Type B pancreatic cell (in vitro differentiated cells): ENCODE measurements around the gene PMAIP1. TPM values are rescaled to one million over a fixed set of nuclear protein-coding genes. Genes with fewer than 3 reads are reported as not detected.

ENCODE experiments used
- DNase-seq: peaks from one replicate; pipeline ENCODE4 v3.0.0; 2021; ENCODE audit warnings: mixed read lengths; ENCODE audit not compliant: unreplicated experiment; ENCODE audit errors: extremely low spot score
- H3K27ac Mint-ChIP-seq: 2 replicates; pipeline ENCODE4 v1.8.0; 2021; ENCODE audit warnings: mild to moderate bottlenecking, mixed read lengths
- H3K27me3 Mint-ChIP-seq: 2 replicates; pipeline ENCODE4 v1.8.0; 2021; ENCODE audit warnings: mixed read lengths
- H3K36me3 Mint-ChIP-seq: 2 replicates; pipeline ENCODE4 v1.8.0; 2021; ENCODE audit warnings: mixed read lengths
- H3K4me1 Mint-ChIP-seq: one replicate; pipeline ENCODE4 v1.8.0; 2021; ENCODE audit warnings: mixed read lengths; ENCODE audit not compliant: unreplicated experiment
- H3K4me3 Mint-ChIP-seq: 2 replicates; pipeline ENCODE4 v1.8.0; 2021; ENCODE audit warnings: mild to moderate bottlenecking, mixed read lengths
- H3K9me3 Mint-ChIP-seq: 2 replicates; pipeline ENCODE4 v1.8.0; 2021; ENCODE audit warnings: mixed read lengths
- total RNA-seq: library from RNA; stranded (reverse); gene quantifications from 2 replicates; pipeline ENCODE4 v1.2.1, GENCODE V29; 2021; ENCODE audit warnings: low replicate concordance
- TF ChIP-seq, protein P1 (sequence below): fragments of 200-600 bp; sonication (generic); conservative IDR thresholded peaks from 2 replicates; pipeline ENCODE4 v1.5.0; 2021; ENCODE audit warnings: antibody characterized with exemption, mild to moderate bottlenecking

PMAIP1 gene
- total RNA-seq, 1 donor from 2014 or later: 16.5 TPM

DNA sequence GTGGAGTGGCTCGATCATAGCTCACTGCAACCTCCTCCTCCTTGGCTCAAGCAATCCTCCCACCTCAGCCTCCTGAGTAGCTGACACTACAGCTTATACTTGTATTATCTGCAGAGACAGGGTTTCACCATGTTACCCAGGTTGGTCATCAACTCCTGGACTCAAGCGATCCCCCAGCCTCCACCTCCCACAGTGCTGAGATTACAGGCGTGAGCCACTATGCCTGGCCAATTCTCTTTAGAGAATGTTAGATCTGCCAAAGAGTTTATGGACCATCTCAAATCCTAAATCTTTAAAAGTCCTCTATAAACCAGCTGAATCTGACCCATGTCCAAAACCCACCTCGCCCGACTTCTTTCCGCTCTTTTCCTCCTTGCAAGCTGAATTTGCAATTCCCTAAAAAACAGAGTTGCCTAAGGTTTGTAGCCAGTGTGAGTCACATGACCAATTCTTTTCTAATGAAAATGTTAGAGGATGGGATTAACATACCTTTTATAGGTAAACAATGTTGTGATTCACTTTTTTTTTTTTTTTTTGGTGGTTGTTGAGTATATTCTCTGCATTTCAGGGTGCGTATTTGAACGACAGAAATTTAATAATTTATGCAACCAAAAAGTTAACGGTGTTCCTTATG lies 2.4 kb upstream of the PMAIP1 start:
- TF ChIP-seq, protein P1, sequence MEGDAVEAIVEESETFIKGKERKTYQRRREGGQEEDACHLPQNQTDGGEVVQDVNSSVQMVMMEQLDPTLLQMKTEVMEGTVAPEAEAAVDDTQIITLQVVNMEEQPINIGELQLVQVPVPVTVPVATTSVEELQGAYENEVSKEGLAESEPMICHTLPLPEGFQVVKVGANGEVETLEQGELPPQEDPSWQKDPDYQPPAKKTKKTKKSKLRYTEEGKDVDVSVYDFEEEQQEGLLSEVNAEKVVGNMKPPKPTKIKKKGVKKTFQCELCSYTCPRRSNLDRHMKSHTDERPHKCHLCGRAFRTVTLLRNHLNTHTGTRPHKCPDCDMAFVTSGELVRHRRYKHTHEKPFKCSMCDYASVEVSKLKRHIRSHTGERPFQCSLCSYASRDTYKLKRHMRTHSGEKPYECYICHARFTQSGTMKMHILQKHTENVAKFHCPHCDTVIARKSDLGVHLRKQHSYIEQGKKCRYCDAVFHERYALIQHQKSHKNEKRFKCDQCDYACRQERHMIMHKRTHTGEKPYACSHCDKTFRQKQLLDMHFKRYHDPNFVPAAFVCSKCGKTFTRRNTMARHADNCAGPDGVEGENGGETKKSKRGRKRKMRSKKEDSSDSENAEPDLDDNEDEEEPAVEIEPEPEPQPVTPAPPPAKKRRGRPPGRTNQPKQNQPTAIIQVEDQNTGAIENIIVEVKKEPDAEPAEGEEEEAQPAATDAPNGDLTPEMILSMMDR: no peak
- H3K27me3 Mint-ChIP-seq: peaks cover 38% of the 10 kb centered on the region
- H3K4me3 Mint-ChIP-seq: no peak overlapping the region
- H3K9me3 Mint-ChIP-seq: no peaks in the 10 kb centered on the region
- H3K27ac Mint-ChIP-seq: no peak overlapping the region
- peaks cover 24% of the 10 kb centered on the region for H3K4me1 Mint-ChIP-seq
- DNase-seq: no peak
- H3K36me3 Mint-ChIP-seq: peaks cover 6% of the 10 kb centered on the region

DNA sequence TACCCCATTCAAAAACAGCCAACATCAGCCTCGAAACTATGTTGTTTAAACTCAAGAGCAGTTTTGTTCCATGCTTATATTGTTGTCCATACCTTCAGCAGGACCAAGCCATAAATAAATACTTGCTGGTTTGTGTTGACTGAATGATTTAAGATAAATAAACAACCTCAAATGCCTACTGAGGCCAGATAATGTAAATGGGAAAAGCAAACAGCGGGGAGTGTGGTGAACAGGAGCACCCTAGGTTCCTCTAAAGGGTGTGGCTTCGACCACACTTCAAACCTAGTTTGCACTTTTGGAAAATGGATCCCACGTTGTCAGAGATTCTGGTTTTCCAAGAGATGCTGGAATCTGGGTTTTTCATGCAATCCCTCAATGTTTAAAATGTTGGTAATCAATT lies 1.7 kb upstream of the PMAIP1 start:
- Mint-ChIP-seq H3K27me3 (peaks cover 41% of the 10 kb centered on the region), H3K4me3 (peak overlapping the region; percentile 94), H3K36me3 (peaks cover 12% of the 10 kb centered on the region), H3K9me3 (no peaks in the 10 kb centered on the region), H3K4me1 (peaks cover 30% of the 10 kb centered on the region), H3K27ac (no peak overlapping the region)
- no peak for DNase-seq
- TF ChIP-seq, protein P1: no peak

DNA sequence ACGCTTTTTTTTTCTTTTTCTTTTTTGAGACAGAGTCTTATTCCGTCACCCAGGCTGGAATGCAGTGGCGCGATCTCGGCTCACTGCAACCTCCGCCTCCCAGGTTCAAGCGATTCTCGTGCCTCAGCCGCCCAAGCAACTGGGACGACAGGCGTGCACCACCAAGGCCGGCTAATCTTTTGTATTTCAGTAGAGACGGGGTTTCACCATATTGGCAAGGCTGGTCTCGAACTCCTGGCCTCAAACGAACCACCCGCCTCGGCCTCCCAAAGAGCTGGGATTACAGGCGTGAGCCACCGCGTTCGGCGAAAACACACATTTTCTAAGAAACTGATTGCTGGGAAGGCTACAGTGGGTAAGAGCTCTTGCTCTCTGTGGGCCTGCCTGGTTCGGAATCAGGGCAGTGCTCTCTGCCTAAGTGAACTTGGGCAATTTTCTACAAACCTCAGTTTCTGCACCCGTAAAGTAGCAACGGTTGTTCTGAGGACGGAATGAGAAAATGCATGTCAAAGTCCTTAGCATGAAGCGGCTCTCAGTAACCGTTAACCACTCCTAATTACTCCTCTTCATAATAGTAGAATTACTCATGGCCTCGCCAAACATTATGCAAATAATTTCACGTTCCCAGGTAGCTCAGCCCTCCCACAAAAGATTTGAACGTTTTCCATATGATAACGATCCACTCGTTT lies 1.0 kb upstream of the PMAIP1 start:
- peak overlapping the region; percentile 98 for H3K27ac Mint-ChIP-seq
- peaks cover 16% of the 10 kb centered on the region for H3K36me3 Mint-ChIP-seq
- H3K4me3 Mint-ChIP-seq: peak overlapping the region; percentile 94
- peaks cover 44% of the 10 kb centered on the region for H3K27me3 Mint-ChIP-seq
- TF ChIP-seq, protein P1: no peak
- H3K4me1 Mint-ChIP-seq: peaks cover 33% of the 10 kb centered on the region
- no peak for DNase-seq
- H3K9me3 Mint-ChIP-seq: no peaks in the 10 kb centered on the region

DNA sequence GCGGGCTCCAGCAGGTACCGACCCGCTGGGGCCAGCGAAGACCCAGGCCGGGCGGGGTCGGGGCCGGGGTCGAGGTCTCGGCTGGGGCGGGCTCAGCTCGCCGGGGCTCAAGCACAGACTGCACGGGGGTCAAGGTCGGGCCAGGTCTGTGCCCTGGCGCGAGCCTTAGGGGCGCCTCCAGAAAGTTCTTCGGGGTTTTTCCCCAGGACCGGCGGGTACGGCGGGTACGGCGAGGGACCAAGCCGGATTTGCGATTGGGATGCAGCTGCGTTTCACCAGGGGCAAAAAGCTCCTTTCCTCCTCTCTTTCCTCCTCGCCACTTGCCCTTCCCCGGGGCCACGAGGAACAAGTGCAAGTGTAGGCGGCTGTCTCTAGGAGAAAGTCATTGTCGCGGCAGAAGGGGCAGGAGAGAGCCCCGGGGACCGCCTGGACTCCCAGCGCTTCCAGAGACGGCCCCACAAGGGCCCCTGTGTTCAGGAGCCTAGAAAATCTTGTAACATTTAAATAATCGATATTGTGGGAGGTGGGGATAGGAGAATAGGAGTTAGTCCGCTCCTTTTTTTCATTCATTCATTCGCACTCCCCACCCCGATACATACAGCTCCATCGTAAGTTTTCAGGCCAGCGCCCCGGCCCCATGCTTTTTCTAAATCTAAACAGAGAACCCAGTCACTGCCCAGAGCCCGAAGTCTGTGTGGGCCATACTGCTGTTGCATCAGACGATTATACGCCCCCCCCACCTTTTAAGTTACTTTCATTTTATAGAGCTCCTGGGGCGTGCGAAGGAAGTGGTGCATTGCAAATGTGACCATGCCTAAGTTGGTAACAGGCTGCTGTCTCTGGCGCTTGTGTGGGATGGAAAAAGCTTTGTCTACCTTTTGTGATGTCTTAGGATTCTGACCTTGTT lies 679 bp downstream of the PMAIP1 start:
- peak overlapping the region; percentile 94 for H3K4me3 Mint-ChIP-seq
- TF ChIP-seq, protein P1: no peak
- no peaks in the 10 kb centered on the region for H3K9me3 Mint-ChIP-seq
- peaks cover 33% of the 10 kb centered on the region for H3K4me1 Mint-ChIP-seq
- H3K27ac Mint-ChIP-seq: peak overlapping the region; percentile 98
- H3K36me3 Mint-ChIP-seq: peaks cover 19% of the 10 kb centered on the region
- DNase-seq: peak; percentile 71
- H3K27me3 Mint-ChIP-seq: peaks cover 47% of the 10 kb centered on the region

DNA sequence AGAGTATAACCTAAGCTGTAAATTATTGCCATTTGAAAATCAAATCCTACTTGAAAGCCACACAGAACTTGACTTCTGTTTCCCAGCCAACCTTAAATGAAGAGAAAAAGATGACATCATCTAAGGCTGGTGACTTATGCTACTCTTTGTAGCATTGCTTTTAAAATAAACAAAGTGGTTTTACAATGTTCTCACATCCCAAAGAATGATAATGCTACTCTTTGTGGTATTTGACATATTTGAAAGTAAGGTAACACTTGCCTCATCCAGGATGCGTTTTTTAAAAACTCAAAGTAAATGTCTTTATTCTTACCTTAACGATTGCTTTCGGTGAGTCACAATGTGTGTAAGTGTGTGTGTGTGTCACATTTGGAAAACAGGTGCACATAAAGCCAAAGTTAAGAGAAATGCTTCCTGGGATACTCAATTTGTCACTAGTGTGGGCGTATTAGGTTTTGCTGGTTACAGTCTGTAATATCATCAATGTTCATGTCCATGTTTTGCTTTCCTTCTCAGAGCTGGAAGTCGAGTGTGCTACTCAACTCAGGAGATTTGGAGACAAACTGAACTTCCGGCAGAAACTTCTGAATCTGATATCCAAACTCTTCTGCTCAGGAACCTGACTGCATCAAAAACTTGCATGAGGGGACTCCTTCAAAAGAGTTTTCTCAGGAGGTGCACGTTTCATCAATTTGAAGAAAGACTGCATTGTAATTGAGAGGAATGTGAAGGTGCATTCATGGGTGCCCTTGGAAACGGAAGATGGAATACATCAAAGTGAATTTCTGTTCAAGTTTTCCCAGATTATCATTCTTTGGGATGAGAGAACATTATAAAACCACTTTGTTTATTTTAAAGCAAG lies 2.6 kb downstream of the PMAIP1 start:
- Mint-ChIP-seq H3K4me3 (peak overlapping the region; percentile 94), H3K4me1 (peaks cover 41% of the 10 kb centered on the region), H3K9me3 (no peaks in the 10 kb centered on the region), H3K36me3 (peaks cover 19% of the 10 kb centered on the region), H3K27ac (no peak overlapping the region), H3K27me3 (peaks cover 51% of the 10 kb centered on the region)
- TF ChIP-seq, protein P1: no peak
- DNase-seq: no peak
